Activated gamma-delta T cell treated with anti-CD3 and anti-CD28 coated beads, Interleukin-2, amount 50 U/mL, for 16 hours (primary cell): ENCODE results near the gene ABTB1.
"Not testable (repeated sequence)": the region's sequence is repeated elsewhere in the genome, so short reads cannot be mapped to it uniquely, and the experiment has no call there.

Experiments used
- DNase-seq: peaks from one replicate; pipeline ENCODE4 v3.0.0-alpha.2; 2020; ENCODE audit warnings: low read depth

Gene ABTB1

DNA sequence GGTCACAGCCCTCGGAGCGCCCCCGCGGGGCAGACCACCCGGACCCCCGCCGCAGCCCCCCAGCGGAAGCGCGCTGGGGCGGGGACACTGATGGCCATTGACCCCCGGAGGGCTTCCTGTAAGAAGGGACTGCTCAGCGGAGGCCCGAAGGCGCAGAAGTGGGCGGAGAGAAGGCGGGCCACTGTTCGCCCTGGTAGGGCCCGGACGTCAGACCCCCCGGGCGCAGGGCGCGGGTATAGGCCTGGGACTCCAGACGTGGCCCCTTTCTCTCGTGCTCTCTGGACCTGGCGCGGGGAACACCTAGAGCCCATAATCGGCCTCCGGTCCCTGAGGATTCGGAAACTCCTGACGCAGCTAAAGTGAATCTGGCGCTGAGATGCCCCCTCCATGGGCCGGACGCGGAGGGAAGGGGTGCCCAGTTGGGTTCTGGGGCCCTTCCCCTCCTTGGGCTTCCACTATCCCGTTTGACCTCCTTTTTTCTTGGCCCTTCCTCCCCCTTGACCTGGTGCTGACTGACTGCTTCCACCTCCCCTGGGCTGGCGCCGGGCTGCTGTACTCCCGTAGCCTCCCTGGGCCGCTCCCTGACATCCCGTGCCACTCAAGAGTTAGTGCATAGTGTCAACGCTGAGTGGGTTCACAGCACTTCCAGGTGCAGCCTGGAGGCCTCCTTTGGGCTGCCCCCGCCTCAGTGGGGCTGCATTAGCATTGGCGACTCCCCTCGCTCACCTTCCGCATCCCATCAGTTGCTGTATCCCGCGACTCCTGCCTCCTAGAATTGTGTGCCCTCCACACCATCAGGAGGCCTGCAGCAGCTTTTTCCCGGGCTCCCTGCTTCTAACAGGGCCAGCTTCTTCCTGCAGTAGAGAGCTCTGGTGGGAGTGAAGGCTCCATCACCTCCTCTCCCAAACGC is 694 bp downstream of the ABTB1 start:
- DNase-seq, result peak; percentile 34

- no peak for DNase-seq
Measured at GRCh38 chr3:127674101-127674721, 1.5 kb downstream of the ABTB1 start.

DNA sequence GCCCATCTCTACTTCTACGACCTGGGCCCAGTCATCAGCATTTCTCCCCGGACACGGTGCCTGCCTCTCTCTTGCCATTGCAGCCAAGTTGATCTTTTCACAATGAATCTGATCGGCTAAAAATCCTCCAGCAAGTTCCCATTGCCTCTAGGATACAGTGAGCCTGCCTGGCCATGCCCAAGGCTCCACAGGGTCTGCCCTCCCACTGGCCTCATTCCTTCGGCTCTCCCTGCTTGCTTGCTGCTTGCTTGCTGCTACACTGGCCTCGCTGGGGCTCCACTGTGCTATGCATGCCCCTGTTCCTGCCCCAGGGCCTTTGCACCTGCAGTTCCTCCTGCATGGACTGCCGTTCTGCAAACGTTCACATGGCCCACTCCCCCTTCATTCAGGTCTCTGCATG is 2.0 kb downstream of the ABTB1 start:
- DNase-seq, result no peak

- no peak for DNase-seq
Measured at GRCh38 chr3:127675651-127676391, 3.1 kb downstream of the ABTB1 start.

- no peak for DNase-seq
Measured at GRCh38 chr3:127676456-127676855, 3.7 kb downstream of the ABTB1 start.

DNA sequence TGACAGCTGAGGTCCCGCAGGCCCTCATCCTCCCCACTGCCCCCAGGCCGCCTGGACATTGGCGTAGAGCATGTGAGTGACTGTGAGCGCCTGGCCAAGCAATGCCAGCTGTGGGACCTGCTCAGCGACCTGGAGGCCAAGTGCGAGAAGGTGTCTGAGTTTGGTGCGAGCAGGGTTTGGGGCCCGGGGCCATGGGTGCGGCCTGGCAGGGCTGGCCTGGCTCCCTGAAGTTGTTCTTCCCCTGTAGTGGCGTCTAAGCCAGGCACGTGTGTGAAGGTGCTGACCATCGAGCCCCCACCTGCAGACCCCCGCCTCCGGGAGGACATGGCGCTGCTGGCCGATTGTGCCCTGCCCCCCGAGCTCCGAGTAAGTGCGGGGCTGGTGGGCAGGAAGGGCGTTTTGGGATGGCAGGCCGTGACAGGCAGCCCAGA is 4.2 kb downstream of the ABTB1 start:
- no peak for DNase-seq

DNA sequence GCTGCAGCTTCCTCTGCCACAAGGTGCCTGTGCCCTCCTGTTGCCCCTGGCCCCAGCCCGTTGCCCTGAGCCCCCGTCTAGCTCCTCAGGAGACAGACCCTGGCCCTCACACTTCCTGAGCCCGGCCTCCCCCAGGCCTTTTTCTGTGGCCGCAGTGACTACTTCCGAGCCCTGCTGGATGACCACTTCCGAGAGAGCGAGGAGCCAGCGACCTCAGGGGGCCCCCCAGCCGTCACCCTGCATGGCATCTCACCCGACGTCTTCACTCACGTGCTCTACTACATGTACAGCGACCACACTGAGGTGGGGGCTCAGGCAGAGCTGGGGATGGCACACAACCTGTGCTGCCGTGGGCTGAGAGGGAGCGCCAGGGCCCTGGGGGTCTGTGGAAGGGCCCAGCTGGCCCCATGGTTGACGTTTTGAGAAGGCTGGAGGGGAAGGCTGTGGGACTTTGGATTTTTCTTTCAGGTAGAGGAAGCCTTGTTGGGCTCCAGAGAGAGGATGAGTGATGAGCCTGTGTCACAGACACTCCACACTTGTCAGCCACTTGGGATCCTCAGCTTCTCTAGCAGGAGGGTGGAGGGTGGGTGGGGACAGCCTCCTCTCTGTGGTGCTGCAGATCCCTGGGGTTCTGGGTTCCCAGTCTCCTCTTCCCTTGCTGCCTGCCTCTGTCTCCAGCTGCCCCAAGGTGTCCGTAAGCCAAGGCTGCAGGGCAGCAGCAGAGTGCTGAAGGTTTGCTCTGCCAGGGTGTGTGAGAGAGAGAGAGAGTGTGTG is 5.0 kb downstream of the ABTB1 start:
- no peak for DNase-seq

DNA sequence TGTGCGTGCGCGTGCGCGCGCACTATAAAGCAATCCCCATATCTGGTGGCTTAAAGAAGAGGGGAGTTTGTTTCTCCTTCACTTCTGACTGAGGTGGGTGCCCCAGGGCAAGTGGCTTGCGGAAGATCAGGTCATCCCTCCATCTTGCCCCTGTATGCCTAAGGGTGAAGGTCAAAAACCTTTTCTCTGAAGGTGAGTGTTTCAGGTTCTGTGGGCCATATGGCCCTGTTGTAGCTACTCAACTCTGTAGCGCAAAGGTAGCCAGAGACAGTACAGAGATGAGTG is 5.5 kb downstream of the ABTB1 start:
- DNase-seq, result no peak

- DNase-seq, result no peak
Measured at GRCh38 chr3:127678611-127679533, 6.1 kb downstream of the ABTB1 start.

DNA sequence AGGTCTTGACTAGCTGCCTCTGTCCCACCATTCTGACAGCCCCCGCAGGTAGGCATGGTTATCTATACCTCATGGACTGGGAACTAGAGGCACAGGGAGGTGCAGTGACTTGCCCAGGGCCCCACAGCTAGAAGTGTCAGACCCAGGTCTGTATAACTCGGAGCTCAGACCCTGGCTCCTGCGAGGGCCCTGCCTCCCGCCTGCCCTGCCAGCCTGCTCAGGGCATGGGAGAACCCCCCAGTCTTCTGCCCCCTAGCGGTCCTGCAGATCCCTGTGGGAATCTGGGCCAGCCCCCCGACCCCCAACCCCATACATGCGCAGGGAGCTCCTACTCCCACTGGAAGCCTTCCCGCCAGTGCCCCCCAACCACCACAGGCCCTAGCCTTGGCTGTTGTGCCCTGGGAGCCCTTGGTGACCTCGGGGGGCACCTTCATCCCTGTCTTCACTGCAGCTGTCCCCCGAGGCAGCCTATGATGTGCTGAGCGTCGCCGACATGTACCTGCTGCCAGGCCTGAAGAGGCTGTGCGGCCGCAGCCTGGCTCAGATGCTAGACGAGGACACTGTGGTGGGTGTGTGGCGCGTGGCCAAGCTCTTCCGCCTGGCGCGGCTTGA is 6.9 kb downstream of the ABTB1 start:
- DNase-seq, result no peak

DNA sequence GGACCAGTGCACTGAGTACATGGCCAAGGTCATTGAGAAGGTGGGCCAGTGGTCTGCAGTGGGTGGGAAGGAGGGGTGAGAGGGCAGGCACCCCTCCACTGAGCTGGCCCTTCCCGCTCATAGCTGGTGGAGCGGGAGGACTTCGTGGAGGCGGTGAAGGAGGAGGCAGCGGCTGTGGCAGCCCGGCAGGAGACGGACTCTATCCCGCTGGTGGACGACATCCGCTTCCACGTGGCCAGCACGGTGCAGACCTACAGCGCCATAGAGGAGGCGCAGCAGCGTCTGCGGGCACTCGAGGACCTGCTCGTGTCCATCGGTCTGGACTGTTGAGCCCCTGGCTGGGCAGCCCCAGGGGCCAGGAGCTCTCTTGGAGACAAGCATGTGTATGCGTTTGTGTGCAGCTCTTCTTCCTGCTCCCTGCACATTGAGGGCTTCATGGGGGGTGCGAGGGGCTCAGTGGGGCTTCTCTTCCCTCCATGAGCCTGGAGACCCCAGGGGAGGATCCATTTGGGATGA is 7.5 kb downstream of the ABTB1 start:
- no peak for DNase-seq

DNA sequence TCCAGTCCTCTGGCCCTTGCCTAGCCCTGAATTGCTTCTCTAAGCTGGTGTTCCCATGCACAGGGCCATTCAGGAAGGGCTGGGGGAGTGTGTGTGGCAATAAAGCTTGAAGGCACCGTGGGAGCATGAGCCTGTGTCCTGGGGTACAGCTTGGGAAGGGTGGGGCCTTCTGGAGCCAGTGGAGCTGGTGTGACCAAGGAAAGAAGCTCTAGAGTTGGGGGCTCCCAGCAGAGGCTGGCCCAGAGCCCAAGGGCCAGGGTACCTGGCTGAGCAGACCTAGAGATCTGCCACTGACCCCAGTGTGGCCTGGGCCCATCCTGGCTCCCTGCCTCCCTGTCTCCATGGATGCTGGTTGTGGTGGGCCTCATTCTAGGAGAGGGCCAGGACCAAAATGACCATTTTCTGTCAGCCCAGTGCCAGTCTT is 8.1 kb downstream of the ABTB1 start:
- DNase-seq, result no peak

DNA sequence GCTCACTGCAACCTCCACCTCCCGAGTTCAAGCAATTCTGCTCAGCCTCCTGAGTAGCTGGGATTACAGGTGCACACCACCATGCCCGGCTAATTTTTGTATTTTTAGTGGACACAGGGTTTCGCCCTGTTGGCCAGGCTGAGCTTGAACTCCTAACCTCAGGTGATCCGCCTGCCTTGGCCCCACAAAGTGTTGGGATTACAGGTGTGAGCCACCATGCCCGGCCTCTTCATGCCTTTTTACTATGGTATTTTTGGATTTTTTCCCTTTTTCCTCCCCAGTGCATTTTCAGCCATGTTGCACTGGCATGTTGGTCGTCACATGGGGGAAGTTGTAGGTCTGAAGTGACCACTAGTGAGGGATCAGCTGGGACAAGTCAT is 9.4 kb downstream of the ABTB1 start:
- not testable (repeated sequence) for DNase-seq

- DNase-seq, result no peak
Measured at GRCh38 chr3:127682561-127682960, 9.8 kb downstream of the ABTB1 start.

GRCh38 chr3:127684871-127685707 is 12.3 kb downstream of the ABTB1 start:
- no peak for DNase-seq

DNA sequence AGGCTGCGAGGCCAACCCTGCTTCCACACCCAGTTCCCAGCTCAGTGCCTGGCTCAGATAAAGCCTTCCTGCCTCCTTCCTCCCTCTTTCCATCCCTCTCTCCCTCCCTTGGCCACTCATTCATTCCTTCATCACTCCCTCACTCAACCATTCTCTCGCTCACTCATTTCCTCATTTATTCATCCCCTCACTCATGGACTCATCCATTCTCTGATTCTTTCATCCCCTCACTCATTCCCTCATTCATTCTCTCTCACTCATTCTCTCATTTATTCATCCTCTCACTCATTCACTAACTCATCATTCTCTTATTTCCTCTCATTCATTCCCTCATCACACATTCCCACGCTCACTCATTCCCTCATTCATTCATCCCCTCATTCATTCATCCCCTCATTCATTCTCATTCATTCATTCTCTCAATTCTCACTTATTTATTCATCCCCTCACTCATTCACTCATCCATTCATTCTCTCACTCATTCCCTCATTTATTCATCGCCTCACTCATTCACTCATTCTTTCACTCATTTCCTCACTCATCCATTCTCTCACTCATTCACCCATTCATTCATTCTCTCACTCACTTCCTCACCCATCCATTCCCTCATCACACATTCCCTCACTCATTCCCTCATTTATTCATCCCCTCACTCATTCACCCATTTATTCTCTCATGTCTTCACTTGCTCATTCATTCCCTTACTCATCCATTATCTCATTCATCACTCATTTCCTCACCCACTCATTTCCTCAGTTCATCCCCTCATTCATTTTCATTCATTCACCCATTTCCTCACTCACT is 13.2 kb downstream of the ABTB1 start:
- DNase-seq, result no peak

- DNase-seq, result no peak
Measured at GRCh38 chr3:127686512-127686894, 13.8 kb downstream of the ABTB1 start.

DNA sequence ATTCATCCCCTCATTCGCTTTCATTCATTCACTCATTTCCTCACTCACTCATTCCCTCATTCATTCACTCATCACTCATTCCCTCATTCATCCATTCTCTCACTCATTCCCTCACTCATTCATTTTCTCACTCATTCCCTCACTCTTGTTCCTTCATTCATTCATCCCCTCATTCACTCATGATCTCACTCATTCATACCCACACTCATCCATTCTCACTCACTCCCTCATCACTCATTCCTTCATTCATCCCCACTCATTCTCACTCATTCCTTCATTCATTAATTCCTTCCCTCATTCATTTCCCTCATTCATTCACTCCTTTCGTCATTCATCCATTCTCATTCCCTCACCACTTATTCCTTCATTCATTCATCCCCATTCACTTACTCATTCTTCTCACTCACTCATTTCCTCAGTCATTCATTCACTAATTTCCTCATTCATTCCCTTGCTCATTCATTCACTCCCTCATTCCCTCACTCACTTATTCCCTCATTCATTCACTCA is 14.5 kb downstream of the ABTB1 start:
- no peak for DNase-seq

DNA sequence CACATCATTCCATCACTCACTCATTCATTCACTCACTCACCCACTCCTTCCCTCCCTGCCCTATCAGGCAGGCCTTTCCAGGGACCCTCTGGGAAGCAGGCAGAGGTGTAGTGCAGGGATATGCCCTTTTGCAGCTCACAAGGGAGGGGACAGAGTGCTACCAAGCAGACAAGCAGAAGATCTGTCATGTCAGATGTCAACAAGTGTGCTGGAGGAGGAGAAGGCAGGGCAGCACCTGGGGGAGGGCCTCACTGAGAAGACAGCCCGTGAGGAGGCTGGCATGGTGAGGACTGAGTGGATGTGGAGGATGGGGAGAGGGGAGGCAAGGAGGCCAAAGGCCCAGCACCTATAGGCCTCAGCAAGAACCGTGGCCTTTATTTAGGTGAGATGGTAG is 15.3 kb downstream of the ABTB1 start:
- DNase-seq, result no peak
